Fibroblast of skin of back (primary cell): ENCODE measurements around the gene ST8SIA1.

Experiments used
- DNase-seq: peaks from one replicate; pipeline ENCODE4 v3.0.0-alpha.2; 2013

Gene ST8SIA1

DNA sequence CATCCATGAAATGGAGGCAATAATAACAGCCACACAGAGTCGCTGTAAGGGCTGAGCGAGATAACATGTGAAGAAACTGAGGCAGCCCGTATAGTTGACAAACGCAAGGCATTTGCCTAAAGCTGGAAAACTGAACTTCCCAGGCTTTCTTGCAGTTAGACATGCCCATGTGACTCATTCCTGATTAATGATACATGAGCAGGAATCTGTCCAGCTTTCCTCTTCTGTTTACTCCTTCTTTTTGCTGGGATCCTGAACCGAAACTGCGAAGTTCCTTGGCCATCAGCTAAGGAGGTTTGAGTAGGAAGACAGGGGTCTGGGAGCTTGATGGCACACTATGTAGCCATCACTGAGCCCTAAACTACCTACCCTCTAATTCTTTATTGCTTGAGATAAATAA is 52.2 kb downstream of the ST8SIA1 start:
- peak; percentile 73 for DNase-seq

DNA sequence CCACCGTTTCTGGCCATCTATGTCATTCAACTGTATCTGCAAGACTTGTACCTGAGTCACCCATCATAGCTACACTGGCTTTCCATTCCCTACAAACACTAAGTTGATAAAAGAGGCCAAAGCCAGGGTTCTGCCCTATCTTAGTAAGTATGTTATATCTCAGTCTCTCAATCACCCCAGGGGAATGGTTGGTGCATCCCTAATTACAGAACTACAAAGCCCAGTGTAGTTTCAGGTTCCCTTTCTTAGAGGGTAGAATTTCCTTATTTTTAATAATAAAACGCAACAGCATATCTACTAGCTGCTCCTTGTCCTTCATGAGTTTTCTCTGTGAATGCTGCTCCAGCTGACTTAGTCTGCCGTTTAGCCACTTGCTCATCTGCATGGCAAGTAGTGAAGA is 57.6 kb downstream of the ST8SIA1 start:
- DNase-seq: no peak

GRCh38 chr12:22276313-22276712 is 58.2 kb downstream of the ST8SIA1 start:
- DNase-seq: no peak

DNA sequence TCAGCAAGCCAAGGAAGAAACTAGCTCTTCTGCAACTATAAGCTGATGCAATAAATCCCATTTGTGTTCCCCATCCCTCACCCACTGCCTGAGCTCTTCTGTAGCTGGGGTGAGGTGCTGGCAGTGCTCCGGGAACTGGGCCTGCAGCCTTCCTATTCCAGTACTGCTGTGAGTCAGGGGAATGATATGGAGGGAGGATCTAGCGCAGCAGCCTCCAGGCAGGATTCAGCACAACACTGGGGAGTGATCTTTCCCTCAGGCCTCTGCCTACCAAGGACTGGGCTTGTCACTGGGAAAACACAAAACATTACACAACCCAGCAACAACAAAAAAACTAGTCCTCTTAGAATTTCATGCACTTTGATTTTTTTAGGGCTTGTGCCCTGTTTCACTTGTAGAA is 58.7 kb downstream of the ST8SIA1 start:
- peak; percentile 99 for DNase-seq

DNA sequence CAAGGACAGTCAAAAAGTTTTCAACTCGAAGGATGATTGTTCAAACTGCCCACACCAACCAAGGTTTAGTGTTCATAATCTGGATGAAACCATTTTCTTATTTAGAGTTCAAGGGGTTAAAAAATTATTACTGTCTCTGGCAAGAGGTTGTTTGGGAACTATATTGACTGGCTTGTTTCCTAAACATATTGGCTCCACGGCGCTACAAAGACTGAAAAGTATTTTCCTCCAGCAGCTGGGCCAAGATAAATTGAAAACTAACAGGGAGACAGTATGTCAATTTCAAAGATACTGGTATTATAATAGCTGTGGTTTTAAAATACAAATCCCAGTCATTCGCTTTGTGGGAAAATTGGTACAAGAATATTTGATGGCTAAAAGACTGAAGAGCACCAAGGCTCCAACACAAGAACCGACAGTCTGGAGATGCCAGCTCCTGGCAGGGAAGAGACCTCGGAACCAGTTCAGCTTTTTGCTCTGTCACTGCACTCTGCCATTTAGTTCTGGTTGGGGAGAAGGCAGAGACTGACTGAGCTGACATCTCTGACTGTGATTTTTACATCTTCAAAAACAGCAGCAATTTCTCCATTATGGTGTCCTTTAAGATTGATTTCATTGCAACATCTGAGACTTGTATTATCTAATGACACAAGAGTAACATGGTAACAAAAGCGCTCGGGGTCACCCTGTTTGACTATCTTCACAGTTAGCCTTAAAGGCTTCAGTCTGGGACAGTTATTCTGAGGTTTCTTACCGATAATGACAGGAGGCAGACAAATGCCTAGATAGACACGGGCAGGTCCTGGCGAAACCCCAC is 62.0 kb downstream of the ST8SIA1 start:
- DNase-seq: no peak

DNA sequence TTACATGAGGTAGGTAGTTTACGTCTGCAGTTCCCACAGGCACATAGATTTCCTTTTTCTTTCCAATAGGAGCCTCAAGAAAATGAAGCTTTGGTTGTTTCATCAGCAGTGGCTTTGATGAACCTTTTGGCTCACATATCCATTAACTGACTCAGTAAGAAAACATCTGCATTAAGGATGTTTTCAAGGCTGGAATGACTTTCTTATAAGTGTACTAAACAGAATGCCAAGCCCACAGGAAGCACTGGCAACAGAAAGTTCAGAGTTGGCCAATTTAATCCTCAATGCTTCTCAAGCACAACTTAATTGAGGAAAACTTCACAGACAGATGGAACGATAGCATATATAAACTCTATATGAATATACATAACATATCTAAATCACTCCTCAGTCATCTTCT is 63.5 kb downstream of the ST8SIA1 start:
- peak; percentile 90 for DNase-seq

DNA sequence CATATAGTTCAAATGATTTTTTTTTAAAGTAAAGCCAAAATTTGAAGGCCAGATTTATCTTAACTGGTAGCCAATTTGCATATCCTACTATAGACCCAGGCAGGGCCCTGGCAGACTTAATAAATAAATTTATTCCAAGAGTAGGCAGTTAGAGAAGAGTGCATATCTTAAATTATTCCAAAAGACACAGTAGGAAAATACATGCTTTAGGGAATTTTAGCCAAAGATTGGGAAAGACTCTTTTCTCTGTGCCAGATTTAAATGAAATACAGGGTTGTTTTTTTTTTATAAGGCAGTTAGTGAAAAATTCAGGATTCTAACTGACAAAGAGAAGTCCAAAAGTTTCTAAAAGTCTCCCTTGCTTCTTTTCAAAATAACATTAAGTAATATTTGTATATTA is 65.5 kb downstream of the ST8SIA1 start:
- DNase-seq: no peak

DNA sequence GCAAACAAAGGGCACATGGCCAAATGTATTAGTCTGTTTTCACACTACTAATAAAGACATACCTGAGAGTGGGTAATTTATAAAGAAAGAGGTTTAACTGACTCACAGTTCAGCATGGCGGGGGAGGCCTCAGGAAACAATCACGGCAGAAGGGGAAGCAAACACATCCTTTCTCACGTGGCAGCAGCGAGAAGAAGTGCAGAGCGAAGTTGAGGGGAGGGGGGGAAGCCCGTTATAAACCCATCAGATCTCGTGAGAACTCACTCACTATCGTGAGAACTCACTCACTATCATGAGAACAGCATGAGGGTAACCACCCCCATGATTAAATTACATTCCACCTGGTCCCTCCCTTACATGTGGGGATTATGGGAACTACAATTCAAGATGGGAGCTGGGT is 66.1 kb downstream of the ST8SIA1 start:
- no peak for DNase-seq

GRCh38 chr12:22266101-22266500 is 68.4 kb downstream of the ST8SIA1 start:
- peak; percentile 30 for DNase-seq

- DNase-seq: no peak
These were observed 70.1 kb downstream of the ST8SIA1 start for GRCh38 chr12:22264380-22264779.

GRCh38 chr12:22262309-22262708 is 72.2 kb downstream of the ST8SIA1 start:
- no peak for DNase-seq

- no peak for DNase-seq
These were observed 77.4 kb downstream of the ST8SIA1 start for GRCh38 chr12:22257100-22257499.

GRCh38 chr12:22256605-22257004 is 77.9 kb downstream of the ST8SIA1 start:
- DNase-seq: no peak

DNA sequence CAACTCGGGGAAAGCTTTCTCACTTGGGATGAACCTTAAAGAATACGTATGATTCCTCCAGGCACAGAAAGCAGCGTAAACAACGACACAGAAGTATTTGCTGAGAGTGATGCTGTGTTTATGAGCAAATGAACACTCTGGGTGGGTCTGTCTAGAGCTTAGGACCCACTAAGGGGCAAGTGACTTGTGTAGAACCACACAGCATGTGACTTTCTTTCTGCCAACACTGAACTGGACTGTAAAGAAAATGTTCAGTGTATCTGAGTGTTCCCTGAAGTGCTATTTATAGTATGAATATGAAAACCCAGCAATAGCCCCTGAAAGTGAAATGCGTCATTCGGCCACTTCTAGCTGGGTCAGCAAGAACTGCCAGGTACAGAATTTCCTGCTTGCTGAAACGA is 78.5 kb downstream of the ST8SIA1 start:
- DNase-seq: no peak

GRCh38 chr12:22255097-22255496 is 79.4 kb downstream of the ST8SIA1 start:
- DNase-seq: peak; percentile 8

DNA sequence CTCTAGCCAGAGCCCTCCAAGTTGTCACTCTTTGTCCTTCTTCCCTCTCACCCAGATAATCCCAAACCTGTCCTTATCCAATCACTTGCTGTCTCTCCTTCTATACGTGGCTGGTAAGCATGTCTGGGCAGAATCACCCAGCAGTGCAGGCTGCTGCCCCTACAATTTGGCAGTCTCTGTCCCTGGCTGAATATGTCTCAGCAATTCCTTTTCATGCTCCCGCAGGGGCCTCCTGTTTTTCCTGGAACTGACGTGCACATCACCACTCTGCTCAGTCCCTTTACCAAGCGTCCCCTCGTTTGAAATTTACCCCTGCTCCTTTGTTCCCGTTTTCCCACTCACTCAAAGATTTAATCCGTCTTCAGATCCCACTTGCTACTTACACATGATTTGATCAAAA is 80.0 kb downstream of the ST8SIA1 start:
- DNase-seq: no peak

DNA sequence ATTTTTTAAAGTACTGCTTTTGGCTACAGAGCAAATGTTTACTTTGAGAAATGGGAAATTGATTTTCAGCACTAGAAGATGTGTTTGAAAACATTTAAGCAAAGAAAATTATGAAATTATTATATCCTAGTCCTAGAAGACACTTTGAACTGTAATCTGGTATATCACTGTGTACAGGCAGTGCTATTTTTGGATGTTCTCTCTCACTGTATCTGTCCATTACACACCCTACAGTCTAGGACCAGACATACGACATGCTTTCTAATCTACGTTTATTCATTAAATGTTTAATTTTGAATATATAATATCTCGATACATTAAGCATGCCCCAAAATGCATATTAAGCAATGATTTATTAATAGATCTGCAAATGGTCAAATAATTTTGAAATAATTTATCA is 82.5 kb downstream of the ST8SIA1 start:
- no peak for DNase-seq

- DNase-seq: no peak
These were observed 83.7 kb downstream of the ST8SIA1 start for GRCh38 chr12:22250762-22251161.

GRCh38 chr12:22248571-22249115 is 85.9 kb downstream of the ST8SIA1 start:
- DNase-seq: no peak

- DNase-seq: no peak
These were observed 86.4 kb downstream of the ST8SIA1 start for GRCh38 chr12:22248121-22248520.

DNA sequence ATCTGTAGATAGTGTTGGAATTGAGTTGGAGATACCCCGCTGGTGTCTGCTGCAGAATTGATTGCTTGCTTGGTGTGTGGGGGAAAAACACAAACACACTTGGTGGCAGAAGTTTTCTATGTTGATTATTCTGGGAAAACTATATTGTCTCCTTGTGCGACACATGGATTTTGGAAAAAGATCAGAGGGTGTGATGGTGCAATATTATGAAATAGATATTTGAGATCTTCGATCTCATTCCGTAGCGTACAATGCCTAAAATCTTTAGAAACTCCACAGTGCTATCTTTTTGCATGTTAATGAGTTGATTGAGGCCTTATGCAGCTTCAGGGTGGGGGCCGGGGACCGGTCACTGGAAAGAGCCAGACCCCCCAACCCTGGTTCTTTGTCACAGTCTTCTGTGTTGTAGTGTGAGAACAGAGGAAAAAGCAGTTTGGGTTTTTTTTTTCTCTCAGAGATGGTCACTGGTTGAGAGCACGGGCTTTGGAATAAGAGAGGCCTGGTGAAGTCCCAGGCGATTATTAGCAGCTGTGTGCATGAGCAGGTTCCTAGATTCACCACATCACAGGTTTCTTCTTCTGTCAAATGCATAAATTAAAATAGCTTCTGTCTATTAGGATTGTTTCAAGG is 88.2 kb downstream of the ST8SIA1 start:
- DNase-seq: no peak

DNA sequence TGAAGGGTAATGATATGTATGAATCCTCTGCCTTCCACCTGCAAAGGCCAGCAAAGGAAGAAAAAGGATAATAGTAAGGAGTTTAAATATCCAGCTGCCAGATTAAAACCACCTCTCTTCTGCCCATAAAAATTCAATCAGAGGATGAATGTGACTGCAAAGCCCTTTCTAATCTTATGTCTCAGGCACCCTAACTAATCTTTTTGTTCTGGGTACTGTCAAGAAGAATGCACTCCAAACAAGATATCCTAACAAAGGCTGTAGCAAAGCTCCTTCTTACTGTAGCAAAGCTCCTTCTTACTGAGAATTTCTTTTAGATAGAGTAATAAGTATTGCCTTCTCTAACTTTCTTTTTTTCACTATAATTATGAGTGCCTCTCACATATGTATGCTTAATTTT is 91.8 kb downstream of the ST8SIA1 start:
- no peak for DNase-seq

- no peak for DNase-seq
These were observed 96.3 kb downstream of the ST8SIA1 start for GRCh38 chr12:22238211-22238610.

DNA sequence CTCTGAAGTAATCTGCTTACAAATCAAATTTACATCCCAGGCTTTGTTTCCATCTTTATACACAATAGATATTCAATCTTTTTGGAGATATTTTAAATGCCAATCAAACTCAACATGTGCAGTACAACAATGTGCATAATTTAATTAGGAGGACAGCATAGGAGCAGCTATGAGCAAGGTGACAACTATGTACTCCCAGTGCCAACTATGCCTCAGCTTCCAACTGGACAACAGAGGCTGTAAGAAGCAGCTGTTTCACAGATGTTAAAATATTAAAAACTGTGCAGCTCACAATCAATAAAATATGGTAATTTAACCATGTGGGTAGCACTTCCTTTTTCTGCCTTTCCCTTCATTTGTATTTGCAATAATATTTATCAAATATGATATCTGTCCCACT is 99.9 kb downstream of the ST8SIA1 start:
- peak; percentile 68 for DNase-seq
